Kidney epithelial cell (primary cell): ENCODE measurements around the gene AOX1. TPM values are rescaled to one million over a fixed set of nuclear protein-coding genes. Genes with fewer than 3 reads are reported as not detected.

ENCODE experiments used
- DNase-seq: peaks from one replicate; pipeline ENCODE4 v3.0.0-alpha.2; 2010; ENCODE audit warnings: low read depth
- H3K27me3 ChIP-seq: 2 replicates; pipeline ENCODE4 v1.6.0; 2011; ENCODE audit warnings: low read length; ENCODE audit not compliant: control insufficient read depth, insufficient read depth
- H3K36me3 ChIP-seq: 2 replicates; pipeline ENCODE4 v1.5.1; 2011; ENCODE audit warnings: low read length; ENCODE audit not compliant: control insufficient read depth, insufficient read depth
- H3K4me3 ChIP-seq: 2 replicates; pipeline ENCODE4 v1.5.1; 2011; ENCODE audit warnings: low read depth, mild to moderate bottlenecking, control low read depth, low read length
- CTCF ChIP-seq: IDR thresholded peaks from 2 replicates; pipeline ENCODE4 v1.5.1; 2011; ENCODE audit warnings: mild to moderate bottlenecking, moderate library complexity, low read length, control low read depth, inconsistent platforms; ENCODE audit not compliant: insufficient read depth, poor library complexity, severe bottlenecking
- total RNA-seq: library from RNA; depleted of rRNA; stranded (reverse); fragments of >200 nt; gene quantifications from 2 replicates; pipeline ENCODE4 v1.2.3, GENCODE V29; 2015

AOX1 gene
- total RNA-seq, 1 donor from 2014 or later = 0.88 TPM

- DNase-seq = no peak
- no peak for TF ChIP-seq CTCF
These were observed 83.5 kb downstream of the AOX1 start for GRCh38 chr2:200669308-200669707.

GRCh38 chr2:200670313-200670712, 84.5 kb downstream of the AOX1 start:
- TF ChIP-seq CTCF = no peak
- no peak for DNase-seq
- Histone ChIP-seq H3K27me3 (no peaks in the 10 kb centered on the region), H3K4me3 (no peak overlapping the region), H3K36me3 (no peaks in the 10 kb centered on the region)

More at GRCh38 chr2:200669308-200669707, 83.5 kb downstream of the AOX1 start:
- Histone ChIP-seq H3K36me3 (no peaks in the 10 kb centered on the region), H3K27me3 (no peaks in the 10 kb centered on the region), H3K4me3 (no peak overlapping the region)

- no peak for TF ChIP-seq CTCF
- no peak for DNase-seq
- Histone ChIP-seq H3K36me3 (no peaks in the 10 kb centered on the region), H3K27me3 (no peaks in the 10 kb centered on the region), H3K4me3 (no peak overlapping the region)
These were observed 84.9 kb downstream of the AOX1 start for GRCh38 chr2:200670751-200671150.

- TF ChIP-seq CTCF = no peak
- no peak overlapping the region for H3K4me3 ChIP-seq
- DNase-seq = no peak
- no peaks in the 10 kb centered on the region for H3K36me3 ChIP-seq
- no peaks in the 10 kb centered on the region for H3K27me3 ChIP-seq
These were observed 87.4 kb downstream of the AOX1 start for GRCh38 chr2:200673191-200673590.

- H3K27me3 ChIP-seq = no peaks in the 10 kb centered on the region
- H3K4me3 ChIP-seq = no peak overlapping the region
- no peak for TF ChIP-seq CTCF
- H3K36me3 ChIP-seq = no peaks in the 10 kb centered on the region
- no peak for DNase-seq
These were observed 89.0 kb downstream of the AOX1 start for GRCh38 chr2:200674837-200675236.

- no peaks in the 10 kb centered on the region for H3K27me3 ChIP-seq
- H3K36me3 ChIP-seq = no peaks in the 10 kb centered on the region
- TF ChIP-seq CTCF = no peak
- H3K4me3 ChIP-seq = no peak overlapping the region
- DNase-seq = no peak
These were observed 91.4 kb downstream of the AOX1 start for GRCh38 chr2:200677171-200677570.
